Activated CD4-positive, alpha-beta T cell treated with anti-CD3 and anti-CD28 coated beads for 48 hours (primary cell): ENCODE results near the gene DNAJB13.
"Not testable (repeated sequence)": the region's sequence is repeated elsewhere in the genome, so short reads cannot be mapped to it uniquely, and the experiment has no call there.

Source experiments
- DNase-seq: peaks from one replicate; pipeline ENCODE4 v3.0.0-alpha.2; 2020

Gene DNAJB13

DNA sequence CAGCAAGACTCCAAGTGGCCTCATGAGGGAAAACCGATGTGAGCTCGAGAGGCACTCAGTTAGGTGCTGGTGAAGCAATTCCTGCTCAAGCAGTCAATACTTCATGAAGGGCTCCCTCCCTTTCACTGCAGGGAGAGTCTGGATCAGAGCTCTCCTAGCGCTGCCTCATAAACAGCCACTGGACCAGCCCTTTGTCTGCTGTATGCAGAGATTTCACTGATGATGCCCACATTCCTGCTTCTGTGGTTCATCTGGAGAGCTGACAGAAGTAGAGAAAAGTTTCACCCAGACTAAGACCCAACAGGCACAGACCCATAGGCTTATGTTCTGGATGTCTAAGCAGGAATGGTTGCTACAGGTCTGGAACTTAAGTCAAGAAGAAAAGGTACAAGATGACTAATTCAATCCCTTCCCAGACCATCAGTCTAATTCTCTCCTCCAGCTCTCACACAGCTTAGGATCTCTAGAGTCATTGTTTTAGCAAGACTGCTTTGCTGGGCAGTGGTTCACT lies 27.8 kb downstream of the DNAJB13 start:
- no peak for DNase-seq

DNA sequence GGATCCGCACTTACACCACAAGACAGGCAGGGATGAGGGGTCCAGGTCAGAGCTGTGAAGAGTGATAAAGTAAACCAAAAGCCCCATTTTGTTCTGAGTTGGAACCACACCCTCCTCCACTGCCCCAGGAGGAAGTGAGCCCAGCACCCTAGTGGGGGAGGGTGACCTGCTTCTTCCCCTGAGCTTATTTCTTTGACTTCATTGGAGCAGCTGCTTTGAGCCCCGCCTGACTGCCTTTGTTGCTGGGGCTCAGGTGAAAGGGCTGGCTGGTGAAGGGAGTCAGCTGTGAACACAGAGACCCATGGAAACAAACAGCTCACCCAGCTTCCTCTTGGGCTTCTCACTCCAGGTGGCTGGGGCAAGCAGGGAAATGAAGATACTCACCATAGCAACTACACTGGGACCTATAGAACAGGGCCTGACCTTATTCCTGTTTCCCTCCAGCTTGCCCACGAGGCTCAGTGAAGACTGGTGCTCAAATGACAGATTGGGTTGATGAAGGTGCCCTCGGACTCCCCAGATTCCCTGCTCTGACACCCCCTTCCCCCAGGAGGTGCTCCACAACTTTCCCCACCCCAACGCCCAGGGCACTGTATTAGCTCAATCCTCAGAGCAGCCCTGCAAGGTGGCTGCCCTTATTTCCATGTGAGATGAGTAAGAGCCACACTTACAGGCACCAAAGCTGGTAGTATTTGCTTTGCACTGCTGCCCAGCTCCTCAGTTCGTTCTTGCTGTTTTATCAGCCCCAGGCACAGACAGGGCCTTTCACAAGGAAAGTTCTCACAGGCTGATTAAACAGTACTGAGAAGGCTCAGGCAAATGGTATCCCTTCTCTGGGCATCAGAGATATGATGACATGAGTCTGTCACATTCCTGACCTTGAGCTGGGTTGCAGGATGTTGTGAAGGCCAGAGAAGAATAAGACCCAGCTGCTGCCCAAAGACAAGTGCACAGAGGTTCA lies 29.5 kb downstream of the DNAJB13 start:
- DNase-seq: peak; percentile 74

DNA sequence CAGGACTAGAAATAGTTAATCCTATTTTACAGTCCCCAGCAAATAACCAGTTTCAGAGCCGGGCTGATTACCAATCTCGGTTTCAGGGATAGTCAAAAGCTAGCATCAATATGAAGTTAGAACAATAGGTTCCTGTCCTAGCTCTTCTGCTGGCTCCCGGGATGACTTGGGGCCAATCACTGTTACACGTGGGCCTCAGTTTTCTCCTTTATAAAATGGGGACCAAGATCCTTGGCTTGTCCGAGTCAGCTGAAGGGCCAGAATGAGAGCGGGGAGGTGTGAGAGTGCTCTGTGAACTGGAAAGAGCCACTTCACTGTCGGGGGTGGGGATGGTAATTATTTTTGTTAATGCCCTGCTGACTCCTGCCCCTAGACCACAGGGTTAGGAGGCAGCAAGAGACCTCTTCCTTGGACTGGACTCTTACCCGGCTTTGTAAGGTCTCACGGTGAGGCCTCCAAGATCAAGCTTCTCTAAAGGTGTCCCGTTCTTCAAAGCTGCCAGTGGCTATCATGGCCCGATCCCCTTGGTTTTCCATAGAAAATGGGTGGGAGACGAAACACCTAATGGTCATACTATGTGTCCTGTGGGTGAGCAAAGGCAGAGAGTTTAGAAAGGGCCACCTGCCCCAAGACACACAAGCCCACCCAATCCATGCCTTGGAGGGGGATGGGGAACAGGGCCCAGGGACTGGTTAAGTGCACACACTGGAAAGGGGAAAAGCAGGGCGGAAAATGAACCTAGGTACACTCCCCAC lies 30.4 kb downstream of the DNAJB13 start:
- no peak for DNase-seq

DNA sequence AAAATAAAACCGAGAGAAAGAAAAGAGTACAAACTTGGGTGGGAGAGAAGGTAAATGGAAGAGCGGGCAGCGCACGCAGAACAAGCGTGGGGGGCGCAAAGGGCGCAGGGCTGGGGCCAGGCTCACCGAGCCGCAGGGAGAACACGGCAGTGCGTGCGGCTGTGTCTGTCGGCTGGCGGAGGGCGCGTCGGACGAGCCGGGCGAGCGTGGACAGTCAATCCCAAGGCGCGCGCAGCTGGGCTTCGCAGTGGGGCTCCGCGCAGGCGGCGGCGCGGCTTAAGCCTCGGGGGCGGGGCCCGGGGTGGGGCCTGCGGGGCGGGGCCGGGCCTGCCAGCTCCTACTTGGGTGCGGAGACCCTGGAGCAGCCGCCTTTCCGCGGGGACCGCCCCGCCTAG lies 31.8 kb downstream of the DNAJB13 start, which contains the start of gene UCP2:
Gene UCP2, minus strand, starts transcription at position 249 of the 395 bp plus-strand sequence. CDS start 4,465 bp downstream, outside the sequence.
- DNase-seq: peak; percentile 90

DNA sequence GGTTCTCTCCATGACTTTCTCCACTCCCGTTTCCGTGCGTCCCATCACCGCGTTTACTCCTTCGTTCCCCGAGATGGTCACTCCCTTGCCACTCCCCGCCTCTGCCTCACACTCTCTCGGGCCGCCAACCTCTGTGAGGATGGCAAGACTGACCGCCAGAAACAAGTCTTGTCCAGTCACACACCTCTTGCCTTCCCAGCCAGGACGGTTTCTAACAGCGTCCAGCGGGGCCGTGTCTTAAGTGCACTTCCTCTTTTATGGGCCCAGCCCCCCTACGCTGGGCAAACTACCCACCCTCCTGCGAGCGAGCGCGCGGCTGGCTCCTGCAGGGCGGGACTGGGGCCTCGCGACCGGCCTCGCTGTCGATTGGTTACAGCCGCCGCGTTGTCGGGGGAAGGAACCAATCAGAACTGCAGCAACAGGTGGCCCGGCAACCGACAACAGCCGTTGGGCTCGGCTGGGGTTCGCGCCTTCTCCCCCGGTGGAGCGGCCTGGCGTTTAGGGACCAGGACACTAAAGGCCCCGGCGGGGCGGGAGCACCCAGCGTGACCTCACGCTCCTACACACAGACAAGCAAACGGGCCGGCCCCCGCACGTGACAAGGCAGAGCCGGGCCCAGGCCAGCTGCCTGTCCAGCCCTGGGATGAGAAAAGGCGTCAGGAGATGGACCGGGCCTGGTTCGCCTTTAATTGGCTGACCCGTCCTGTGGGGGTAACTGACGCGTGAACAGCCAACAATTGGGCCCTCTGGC lies 32.3 kb downstream of the DNAJB13 start:
- DNase-seq: peak; percentile 96

DNA sequence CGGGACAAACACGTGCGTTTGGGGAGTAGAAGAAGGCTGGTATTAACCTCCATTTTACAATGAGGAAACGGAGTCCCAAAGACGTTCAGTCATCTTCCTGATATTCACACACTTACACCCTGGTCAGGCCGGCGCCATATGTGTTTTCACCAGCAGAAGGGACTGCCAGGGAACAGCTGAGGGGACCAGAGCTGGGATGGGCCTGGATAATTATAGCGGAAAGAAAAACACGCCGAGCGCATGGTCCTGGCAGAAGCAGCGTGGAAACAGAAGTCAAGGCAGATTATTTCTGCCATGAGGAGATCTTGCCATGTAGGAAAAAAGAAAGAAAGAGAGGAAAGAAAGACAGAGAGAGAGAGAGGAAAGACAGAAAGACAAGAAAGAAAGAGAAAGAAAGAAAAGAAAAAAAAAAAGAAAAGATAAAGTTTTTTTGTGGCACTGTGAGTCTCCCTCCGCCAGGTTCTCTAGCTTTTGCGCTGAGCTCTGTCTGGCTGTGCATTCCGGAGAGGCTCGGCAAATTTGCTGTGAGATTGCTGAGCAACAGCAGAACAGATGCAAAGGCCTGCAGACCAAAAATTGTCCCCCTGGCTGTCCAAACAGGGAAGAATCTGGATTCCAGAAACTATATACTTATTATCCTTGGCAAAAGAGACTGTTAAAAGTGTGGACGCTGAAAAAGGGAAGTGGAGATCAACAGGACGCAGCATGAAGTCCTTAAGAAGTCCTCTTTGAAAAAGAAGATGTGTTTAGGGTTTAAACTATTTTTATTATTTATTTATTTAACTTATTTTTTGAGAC lies 33.1 kb downstream of the DNAJB13 start:
- no peak for DNase-seq

DNA sequence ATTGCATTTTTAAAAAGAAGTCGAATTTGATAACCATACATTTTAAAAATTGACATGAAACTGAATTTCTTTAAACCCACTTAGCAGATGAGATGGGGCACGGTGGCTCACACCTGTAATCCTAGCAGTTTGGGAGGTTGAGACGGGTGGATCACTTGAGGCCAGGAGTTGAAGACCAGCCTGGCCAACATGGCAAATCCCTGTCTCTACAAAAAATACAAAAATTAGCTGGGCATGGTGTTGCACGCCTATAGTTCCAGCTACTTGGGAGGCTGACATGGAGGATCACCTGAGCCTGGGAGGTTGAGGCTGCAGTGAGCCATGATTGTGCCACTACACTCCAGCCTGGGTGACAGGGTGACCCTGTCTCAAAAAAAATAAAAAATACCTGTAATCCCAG lies 34.8 kb downstream of the DNAJB13 start:
- not testable (repeated sequence) for DNase-seq

DNA sequence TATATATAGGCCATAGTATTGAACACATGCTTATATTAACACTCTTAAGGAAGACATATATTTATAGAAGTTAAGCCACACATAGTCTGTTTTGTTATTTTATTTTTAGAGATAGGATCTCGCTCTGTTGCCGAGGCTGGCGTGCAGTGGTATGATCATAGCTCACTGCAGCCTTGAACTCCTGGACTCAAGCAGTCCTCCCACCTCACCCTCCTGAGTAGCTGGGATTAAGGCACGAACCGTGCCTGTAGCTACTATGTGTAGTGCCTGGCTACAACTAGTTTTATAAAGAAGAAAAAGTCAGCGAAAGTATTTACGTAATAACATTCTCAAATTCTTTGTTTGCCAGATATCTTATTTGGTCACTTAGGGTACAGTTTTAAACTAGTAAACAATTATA lies 37.4 kb downstream of the DNAJB13 start:
- DNase-seq: no peak

DNA sequence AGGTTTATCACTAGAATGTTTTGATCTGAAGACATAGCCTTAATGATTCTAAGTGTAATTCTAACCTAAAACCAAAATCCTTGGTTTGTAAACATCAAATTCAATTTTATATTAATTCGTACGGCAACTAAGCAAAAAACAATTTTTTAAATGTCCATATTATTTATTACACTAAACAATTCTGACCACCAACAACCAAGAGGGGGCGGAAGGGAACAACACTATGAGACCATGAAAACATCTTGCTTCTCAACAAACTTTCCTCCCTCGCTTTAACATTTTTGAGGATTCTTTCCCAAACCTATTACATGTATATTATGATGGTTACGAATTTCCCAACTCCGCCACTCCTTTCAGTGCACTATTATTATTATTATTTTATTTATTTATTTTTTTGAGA lies 38.3 kb downstream of the DNAJB13 start:
- DNase-seq: peak; percentile 4

DNA sequence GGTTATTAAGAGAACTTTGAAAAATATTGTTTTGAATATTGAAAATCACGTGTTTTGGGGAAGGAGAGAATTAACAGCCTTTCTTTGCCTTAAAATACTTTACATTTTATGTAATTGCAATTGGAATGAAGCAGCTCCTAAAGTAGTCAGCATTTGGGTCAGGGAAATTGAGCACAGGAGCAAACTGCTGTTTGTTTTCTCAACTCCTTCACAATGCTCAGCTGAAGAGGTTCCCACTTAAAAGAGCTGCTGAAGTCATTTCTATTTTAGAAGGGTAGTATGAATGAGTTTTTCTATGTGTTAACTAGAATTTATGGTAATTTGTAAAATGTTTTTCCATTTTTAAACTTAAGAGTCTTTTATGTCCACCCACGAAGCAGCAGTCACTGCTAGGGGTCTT lies 39.9 kb downstream of the DNAJB13 start:
- no peak for DNase-seq

DNA sequence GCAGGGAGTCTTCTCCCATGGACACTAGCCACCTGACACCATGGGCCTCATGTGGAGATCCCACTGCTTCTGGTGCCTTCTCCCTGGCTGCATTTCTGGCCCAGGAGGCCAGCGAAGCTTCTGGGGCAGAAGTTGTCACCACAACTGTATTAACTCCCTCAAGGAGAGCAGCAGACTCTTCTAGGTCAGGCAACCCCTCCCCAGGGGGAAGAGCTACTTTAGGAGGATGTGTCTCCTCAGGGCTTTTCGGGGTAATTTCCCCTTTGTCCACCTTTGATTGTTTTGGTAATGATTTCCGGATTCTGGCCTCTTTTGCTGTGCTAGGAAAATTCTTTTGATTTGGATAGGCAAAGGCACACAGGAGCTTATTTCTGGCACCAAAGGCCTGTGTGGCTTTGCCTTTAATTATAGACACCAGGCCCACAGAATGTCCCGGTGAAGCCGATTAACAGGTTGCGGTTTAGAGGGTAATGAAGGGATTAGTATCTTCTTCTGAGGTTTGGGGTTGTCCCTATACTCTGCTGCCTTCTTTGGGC lies 40.7 kb downstream of the DNAJB13 start:
- no peak for DNase-seq

DNA sequence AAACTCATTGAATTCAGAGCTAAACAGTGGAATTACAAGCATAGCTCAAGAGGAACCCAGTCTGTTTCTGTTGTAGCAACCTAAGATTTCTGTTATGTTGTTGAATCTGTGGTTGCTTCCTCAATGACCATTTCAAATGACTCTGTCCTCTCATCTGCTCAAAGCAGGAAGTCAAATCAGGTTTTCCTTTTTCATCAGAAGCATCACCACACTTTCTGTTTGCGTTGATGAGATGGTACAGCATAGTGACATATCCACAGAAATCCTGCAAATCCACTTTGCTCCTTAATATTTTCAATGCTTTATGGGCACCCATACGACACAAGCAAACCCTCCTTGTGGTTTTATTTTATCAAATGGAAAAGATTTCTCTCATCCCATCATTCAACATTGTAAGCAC lies 44.4 kb downstream of the DNAJB13 start:
- no peak for DNase-seq

DNA sequence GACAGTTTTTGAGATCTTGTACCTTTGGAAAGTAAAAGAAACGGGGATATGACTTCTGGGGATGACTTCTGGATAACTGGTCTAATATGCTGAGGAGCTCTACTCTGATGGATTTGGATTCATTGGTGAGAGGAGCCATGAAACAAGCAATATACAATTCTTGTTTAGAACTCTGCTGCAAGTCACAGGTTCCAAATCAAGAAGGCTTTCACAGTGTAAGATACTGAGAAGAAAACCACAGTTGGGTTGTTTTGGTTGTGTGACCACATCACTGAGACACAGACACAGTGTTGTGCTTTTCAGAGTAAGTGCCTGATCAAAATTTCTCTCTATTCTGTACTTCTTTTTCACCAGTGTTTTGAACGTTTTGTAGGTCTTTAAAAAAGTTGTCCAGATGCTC lies 44.9 kb downstream of the DNAJB13 start:
- no peak for DNase-seq

DNA sequence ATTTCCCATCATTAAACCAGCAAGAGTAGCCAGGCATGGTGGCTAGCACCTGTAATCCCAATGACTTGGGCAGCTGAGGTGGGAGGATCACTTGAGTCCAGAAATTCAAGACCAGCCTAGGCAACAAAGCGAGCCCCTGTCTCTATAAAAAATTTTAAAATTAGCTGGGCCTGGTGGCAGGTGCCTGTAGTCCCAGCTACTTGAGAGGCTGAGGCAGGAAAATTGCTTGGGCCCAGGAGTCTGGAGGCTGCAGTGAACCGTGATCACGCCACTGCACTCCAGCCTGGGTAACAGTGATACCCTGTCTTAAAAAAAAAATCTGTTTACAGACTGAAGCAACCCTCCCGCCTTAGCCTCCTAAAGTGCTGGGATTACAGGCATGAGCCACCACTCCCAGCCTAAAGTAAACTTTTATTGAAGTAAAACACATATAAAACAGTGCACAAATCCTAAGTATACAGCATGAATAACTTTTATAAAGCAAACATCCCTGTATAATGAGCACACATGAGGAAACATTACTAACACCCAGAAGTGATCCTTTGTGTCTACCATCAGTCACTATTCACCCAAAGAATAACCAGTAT lies 45.4 kb downstream of the DNAJB13 start:
- no peak for DNase-seq

DNA sequence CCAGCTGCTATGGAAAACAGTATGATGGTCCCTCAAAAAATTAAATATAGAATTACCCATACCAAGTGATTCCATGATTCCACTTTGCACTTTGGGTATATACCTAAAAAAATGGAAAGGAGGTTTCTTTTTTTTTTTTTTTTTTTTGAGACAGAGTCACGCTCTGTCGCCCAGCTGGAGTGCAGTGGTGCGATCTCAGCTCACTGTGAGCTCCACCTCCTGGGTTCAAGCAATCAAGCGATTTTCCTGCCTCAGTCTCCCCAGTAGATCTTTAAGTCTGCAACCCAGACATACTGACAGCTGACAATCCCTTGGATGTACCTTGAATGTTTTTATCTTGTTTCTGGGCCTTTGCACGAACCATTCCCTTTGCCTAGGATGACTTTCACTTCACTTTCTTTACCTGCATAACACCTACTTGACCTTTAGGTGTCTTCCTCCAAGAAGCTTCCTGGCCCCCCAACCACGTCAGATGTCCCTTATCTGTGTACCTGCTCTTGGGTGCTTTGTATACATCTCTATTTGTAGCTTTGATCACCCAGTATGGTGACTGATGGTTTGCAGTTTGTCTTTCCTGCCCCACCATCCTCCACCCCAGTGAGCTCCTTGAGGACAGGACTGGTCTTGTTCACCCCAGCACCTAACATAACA lies 46.4 kb downstream of the DNAJB13 start:
- DNase-seq: no peak

DNA sequence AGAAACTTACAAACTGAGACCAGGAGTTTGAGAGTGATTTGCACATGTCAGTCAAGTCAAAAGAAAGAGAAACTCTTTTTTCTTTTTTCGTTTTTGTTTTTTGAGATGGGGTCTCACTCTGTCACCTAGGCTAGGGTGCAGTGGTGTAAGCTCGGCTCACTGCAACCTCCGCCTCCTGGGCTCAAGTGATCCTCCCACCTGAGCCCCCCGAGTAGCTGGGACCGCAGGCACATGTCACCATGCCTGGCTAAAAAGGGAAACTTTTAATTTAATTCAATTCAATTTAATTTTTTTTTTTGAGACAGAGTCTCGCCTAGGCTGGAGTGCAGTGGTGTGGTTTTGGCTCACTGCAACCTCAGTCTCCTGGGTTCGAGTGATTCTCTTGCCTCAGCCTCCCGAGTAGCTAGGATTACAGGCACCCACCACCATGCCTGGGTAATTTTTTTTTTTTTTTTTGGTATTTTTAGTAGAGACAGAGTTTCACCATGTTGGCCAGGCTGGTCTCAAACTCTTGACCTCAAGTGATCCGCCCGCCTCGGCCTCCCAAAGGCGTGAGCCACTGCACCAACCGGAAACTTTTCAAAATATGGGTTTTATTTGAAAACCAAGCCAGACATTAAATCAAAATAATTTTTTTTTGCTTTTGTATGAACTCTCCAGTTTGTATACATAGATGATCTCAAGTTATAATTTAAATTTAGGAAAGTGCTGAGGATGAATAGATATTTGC lies 48.2 kb downstream of the DNAJB13 start:
- no peak for DNase-seq

DNA sequence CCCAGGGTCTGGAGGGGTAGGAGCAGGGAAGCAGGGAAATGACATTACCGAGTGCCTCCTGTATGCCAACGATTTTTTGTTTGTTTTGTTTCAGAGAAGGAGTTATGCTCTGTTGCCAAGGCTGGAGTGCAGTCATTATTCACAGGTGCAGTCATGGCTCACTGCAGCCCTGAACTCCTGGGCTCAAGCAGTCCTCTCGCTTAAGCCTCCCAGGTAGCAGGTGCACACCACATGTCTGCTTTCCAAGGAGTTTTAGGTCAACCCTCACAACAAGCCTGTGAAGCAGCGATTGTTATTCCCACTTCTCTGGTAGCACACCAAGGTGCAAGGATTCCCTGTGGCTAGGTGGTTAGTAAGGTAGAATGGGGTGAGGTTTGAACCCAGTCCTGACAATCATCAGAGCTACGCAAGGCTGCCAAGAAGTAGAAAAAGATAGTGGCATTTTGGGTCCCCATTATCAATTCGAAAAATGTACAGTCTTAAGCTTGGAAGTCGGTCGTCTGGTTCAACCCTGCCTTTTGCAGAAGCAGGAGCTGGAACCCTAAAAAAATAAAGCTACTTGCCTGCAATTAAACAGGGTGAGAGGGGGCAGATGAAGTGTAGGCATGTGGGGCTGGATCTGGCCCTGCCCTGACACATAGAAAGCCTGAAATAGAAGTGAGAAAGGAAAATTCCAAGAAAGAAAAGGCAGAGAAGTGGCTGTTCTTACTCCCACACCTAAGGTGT lies 48.9 kb downstream of the DNAJB13 start:
- no peak for DNase-seq

DNA sequence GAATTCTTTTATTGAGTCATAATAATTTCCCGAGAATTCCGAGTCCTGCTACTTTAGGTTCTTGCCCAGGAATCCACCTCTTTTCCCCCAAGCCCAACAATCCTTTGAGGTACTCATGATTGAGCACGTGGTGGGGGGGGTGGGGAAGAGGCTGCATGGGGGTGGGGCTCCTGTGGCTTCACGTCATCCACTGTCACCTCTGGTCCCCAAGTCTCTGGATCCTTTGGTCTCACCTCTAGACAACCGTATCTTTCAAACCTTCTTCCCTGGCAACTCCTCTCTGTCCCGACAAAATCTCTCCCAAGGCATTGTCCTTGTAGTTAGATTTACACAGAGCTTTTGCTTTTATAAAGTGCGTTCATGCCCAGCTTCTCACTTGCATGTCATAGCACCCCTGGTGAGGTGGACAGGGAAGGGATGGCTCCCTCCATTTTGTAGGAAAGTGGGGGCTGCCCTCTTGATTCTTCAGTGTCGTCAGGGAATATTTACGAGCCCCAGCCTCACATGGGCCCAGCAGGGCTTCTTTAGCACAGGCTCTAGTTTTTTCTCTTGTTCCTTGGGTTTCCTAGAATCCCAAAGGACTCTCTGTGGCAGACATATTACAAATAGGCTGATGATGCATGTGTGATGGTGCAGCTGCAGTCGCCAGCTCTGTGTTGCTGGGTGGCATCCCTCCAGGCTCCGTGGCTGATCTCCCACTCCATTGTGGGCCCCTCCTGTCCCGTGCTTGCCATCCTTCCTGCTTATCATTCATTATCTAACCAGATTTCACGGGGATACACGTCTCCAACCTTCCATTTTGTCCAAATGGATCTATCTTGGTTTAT lies 49.7 kb downstream of the DNAJB13 start:
- no peak for DNase-seq
